ENCODE data around the gene RPL21.

DNA sequence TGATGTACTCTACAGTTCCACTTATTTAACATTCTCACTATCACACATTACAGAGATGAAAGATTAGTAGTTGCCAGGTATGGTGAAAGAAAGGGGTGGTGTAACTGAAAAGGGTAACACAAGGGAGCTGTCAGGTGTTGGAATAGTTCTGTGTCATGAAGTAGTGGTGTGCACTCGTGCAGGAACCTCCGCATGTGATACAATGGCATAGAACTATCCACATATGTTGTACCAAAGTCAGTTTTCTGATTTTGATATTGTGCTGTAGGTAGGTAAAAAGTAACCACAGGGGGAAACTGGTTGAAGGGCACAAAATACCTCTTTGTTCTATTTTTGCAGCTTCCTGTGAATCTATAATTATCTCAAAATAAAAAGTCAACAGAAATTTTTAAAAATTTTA lies 24.4 kb upstream of the RPL21 start:
- no peak for TF ChIP-seq POLR2A (IDR thresholded peaks at IDR 0.05)
- TF ChIP-seq, protein P1, sequence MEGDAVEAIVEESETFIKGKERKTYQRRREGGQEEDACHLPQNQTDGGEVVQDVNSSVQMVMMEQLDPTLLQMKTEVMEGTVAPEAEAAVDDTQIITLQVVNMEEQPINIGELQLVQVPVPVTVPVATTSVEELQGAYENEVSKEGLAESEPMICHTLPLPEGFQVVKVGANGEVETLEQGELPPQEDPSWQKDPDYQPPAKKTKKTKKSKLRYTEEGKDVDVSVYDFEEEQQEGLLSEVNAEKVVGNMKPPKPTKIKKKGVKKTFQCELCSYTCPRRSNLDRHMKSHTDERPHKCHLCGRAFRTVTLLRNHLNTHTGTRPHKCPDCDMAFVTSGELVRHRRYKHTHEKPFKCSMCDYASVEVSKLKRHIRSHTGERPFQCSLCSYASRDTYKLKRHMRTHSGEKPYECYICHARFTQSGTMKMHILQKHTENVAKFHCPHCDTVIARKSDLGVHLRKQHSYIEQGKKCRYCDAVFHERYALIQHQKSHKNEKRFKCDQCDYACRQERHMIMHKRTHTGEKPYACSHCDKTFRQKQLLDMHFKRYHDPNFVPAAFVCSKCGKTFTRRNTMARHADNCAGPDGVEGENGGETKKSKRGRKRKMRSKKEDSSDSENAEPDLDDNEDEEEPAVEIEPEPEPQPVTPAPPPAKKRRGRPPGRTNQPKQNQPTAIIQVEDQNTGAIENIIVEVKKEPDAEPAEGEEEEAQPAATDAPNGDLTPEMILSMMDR (IDR thresholded peaks at IDR 0.05) = no peak

All from right lobe of liver (tissue), 4 donors.